Endothelial cell of umbilical vein (primary cell): ENCODE measurements around the gene ITGB1. TPM values are rescaled to one million over a fixed set of nuclear protein-coding genes. Genes with fewer than 3 reads are reported as not detected.

Experiments
- BruUV-seq: library from RNA; stranded (reverse); fragments of 400-500 nt; replicated peaks from 2 replicates; lab custom pipeline; 2021; lab: Mats Ljungman, UMichigan
- CTCF ChIA-PET: fragments of 300-600, 350-600 bp; sonication (Branson Sonifier 250); formaldehyde crosslinking; loops from one replicate; lab custom pipeline; 2021; ENCODE audit warnings: antibody characterized with exemption, inconsistent platforms; lab: Charles Lee
- POLR2A ChIA-PET: fragments of 300-600, 350-600 bp; sonication (Branson Sonifier 250); formaldehyde crosslinking; loops from one replicate; lab custom pipeline; 2021; ENCODE audit warnings: antibody characterized with exemption, inconsistent platforms; lab: Charles Lee
- DNase-seq: peaks from one replicate; pipeline ENCODE4 v3.0.0-alpha.2; 2011; ENCODE audit warnings: low read depth, low spot score
- FAIRE-seq: peaks from 2 replicates; lab custom pipeline; 2011; peaks lifted over from hg19 to GRCh38; lab: Jason Lieb, UNC
- H2AFZ ChIP-seq: 2 replicates; pipeline ENCODE4 v1.6.0; 2012; ENCODE audit warnings: low read depth, low read length, control low read depth, inconsistent platforms
- H3K27ac ChIP-seq: 2 replicates; pipeline ENCODE4 v1.5.1; 2011; ENCODE audit warnings: low read depth, mild to moderate bottlenecking, control low read depth, low read length, moderate library complexity; ENCODE audit not compliant: insufficient read depth
- H3K27me3 ChIP-seq, 2 experiments: 2 replicates each; pipeline versions ENCODE4 v1.6.0 to v1.6.1; 2011; ENCODE audit warnings: low read length in 2 of 2, mixed read lengths in 1 of 2; ENCODE audit not compliant: control insufficient read depth in 2 of 2, insufficient read depth in 2 of 2
- H3K36me3 ChIP-seq, 2 experiments: 2 replicates in 1 of 2; 3 replicates in 1 of 2; pipeline ENCODE4 v1.5.1; 2011; ENCODE audit warnings: low read length in 2 of 2, mild to moderate bottlenecking in 1 of 2, moderate library complexity in 1 of 2; ENCODE audit not compliant: control insufficient read depth in 2 of 2, insufficient read depth in 2 of 2; ENCODE audit errors: extremely low read depth in 1 of 2
- H3K4me1 ChIP-seq: 3 replicates; pipeline ENCODE4 v1.5.1; 2011; ENCODE audit warnings: mild to moderate bottlenecking, low read length; ENCODE audit not compliant: control insufficient read depth, insufficient read depth; ENCODE audit errors: extremely low read depth
- H3K4me2 ChIP-seq: 2 replicates; pipeline ENCODE4 v1.6.1; 2011; ENCODE audit warnings: low read length, control low read depth, mixed read lengths; ENCODE audit not compliant: insufficient read depth
- H3K4me3 ChIP-seq, 3 experiments: fragments of 200-600 bp in 1 of 3; sonication (generic), shearing (Covaris generic) in 1 of 3; replicated peaks in 1 of 3; 2 replicates each; pipeline ENCODE4 v1.5.1; 2011 to 2016; ENCODE audit warnings: control low read depth in 3 of 3, low read length in 3 of 3, mild to moderate bottlenecking in 2 of 3, inconsistent platforms in 1 of 3, low read depth in 1 of 3, moderate library complexity in 1 of 3; ENCODE audit not compliant: insufficient read depth in 1 of 3
- H3K79me2 ChIP-seq: 2 replicates; pipeline ENCODE4 v1.6.0; 2012; ENCODE audit warnings: low read length, inconsistent platforms; ENCODE audit not compliant: control insufficient read depth, insufficient read depth
- H3K9ac ChIP-seq: replicated peaks from 2 replicates; pipeline ENCODE3; 2011; ENCODE audit warnings: low read length, control low read depth; ENCODE audit not compliant: insufficient read depth; ENCODE audit errors: extremely low read depth
- H3K9me1 ChIP-seq: replicated peaks from 3 replicates; pipeline ENCODE4 v1.6.0; 2011; ENCODE audit warnings: mild to moderate bottlenecking, low read length; ENCODE audit not compliant: control insufficient read depth, insufficient read depth; ENCODE audit errors: extremely low read depth
- H3K9me3 ChIP-seq: replicated peaks from 2 replicates; pipeline ENCODE4 v1.5.1; 2012; ENCODE audit warnings: low read length, inconsistent platforms; ENCODE audit not compliant: control insufficient read depth, insufficient read depth
- H4K20me1 ChIP-seq: replicated peaks from 2 replicates; pipeline ENCODE3; 2011; ENCODE audit warnings: mild to moderate bottlenecking, low read length; ENCODE audit not compliant: control insufficient read depth, insufficient read depth; ENCODE audit errors: extremely low read depth
- CTCF ChIP-seq, 2 donors: IDR thresholded peaks; 1 replicate in 1 of 2; 2 replicates in 1 of 2; pipeline ENCODE4 v1.5.1; 2011; ENCODE audit warnings: low read length in 2 of 2, mild to moderate bottlenecking in 2 of 2, moderate library complexity in 2 of 2, control low read depth in 1 of 2, inconsistent platforms in 1 of 2, low read depth in 1 of 2; ENCODE audit not compliant: insufficient read depth in 1 of 2; ENCODE audit errors: extremely low read depth in 1 of 2
- EZH2 ChIP-seq: IDR thresholded peaks from 2 replicates; pipeline ENCODE4 v1.6.1; 2012; ENCODE audit warnings: borderline replicate concordance, low read depth, mild to moderate bottlenecking, moderate library complexity, low read length, inconsistent platforms; ENCODE audit not compliant: severe bottlenecking
- FOS ChIP-seq: IDR thresholded peaks from 2 replicates; pipeline ENCODE4 v1.6.1; 2011; ENCODE audit warnings: mild to moderate bottlenecking, low read length, moderate library complexity, borderline replicate concordance; ENCODE audit not compliant: insufficient read depth
- GATA2 ChIP-seq: IDR thresholded peaks from 2 replicates; pipeline ENCODE4 v1.7.0; 2011; ENCODE audit warnings: low read depth, mild to moderate bottlenecking, moderate library complexity, mixed read lengths, low read length; ENCODE audit not compliant: insufficient read length, insufficient read depth
- JUN ChIP-seq: IDR thresholded peaks from 2 replicates; pipeline ENCODE4 v1.6.1; 2011; ENCODE audit warnings: borderline replicate concordance, low read depth; ENCODE audit not compliant: insufficient read length, insufficient read depth
- MAX ChIP-seq: IDR thresholded peaks from 2 replicates; pipeline ENCODE4 v1.6.1; 2011; ENCODE audit not compliant: insufficient read depth, insufficient read length
- MYC ChIP-seq: IDR thresholded peaks from one replicate; pipeline ENCODE4 v1.6.1; 2011; ENCODE audit warnings: mild to moderate bottlenecking, low read depth, low read length
- POLR2A ChIP-seq: IDR thresholded peaks from 2 replicates; pipeline ENCODE4 v1.6.1; 2012; ENCODE audit warnings: low read depth, mild to moderate bottlenecking, control low read depth, low read length
- POLR2AphosphoS5 ChIP-seq: IDR thresholded peaks from 2 replicates; pipeline ENCODE4 v1.6.1; 2012; ENCODE audit warnings: low read depth, mild to moderate bottlenecking, control low read depth, low read length, moderate library complexity; ENCODE audit not compliant: insufficient read depth
- dilution Hi-C: fragments of 300-500 bp; cut with MboI; formaldehyde crosslinking; loops from one replicate; pipeline ENCODE4 v1.15.0; 2019; ENCODE audit warnings: low sequenced_read_pairs; ENCODE audit not compliant: extremely low pct_ligation_motif_present
- intact Hi-C: fragments of 100-400 bp; cut with micrococcal nuclease; formaldehyde crosslinking; loops from one replicate; pipeline ENCODE4 v1.10.0; 2022
- polyA plus RNA-seq, 4 experiments: library from polyadenylated mRNA; depleted of rRNA in 3 of 4; stranded (reverse) in 3 of 4; unstranded in 1 of 4; fragments of >200 nt; gene quantifications; 2 replicates each; pipeline versions ENCODE4 v1.2.1 to v1.2.3, GENCODE V29; 2011 to 2012; ENCODE audit warnings: missing spikeins in 1 of 4
- total RNA-seq: library from RNA; stranded (reverse); gene quantifications from 2 replicates; pipeline ENCODE4 v1.2.3, GENCODE V29; 2021

Gene ITGB1
- total and polyA plus RNA-seq, 2 donors (not counting 3 experiments of a cell fraction or from before 2014, with no cell fraction given), result 424 to 1,147 TPM

GRCh38 chr10:32955299-32955772 is 2.7 kb downstream of the ITGB1 start:
- Histone ChIP-seq H3K79me2 (peaks cover 94% of the 10 kb centered on the region), H3K9me3 (no peaks in the 10 kb centered on the region), H3K27ac (peak overlapping the region; percentile 13), H3K27me3 (no peaks in the 10 kb centered on the region), H3K9ac (peak overlapping the region; percentile 100), H4K20me1 (peaks cover 28% of the 10 kb centered on the region), H3K36me3 (no peaks in the 10 kb centered on the region), H3K4me1 (peaks cover 69% of the 10 kb centered on the region), H3K4me3 (peak overlapping the region; percentile 21 to 100 (median 99)), H2AFZ (no peak overlapping the region), H3K9me1 (no peaks in the 10 kb centered on the region), H3K4me2 (peak overlapping the region; percentile 99)
- DNase-seq, result peak; percentile 49
- TF ChIP-seq FOS (no peak), JUN (no peak)
- no peak for FAIRE-seq
- ChIA-PET POLR2A (interaction anchor here (0.9 to 2.3 kb wide), 3 partner anchors 24 to 30 kb away, joined by 3 to 21 read pairs (median 4); no protein-coding TSS in a partner anchor), CTCF (interaction anchor here (1.2 to 3.3 kb wide), 4 partner anchors 26 to 54 kb away, joined by 3 to 22 read pairs (median 5); no protein-coding TSS in a partner anchor)
- intact Hi-C loops, result loop anchor here (5.0 kb wide), 1 partner anchor 297 kb away; no protein-coding TSS in a partner anchor
- dilution Hi-C loops, result no loop called here
- BruUV-seq, result no TSS peak

DNA sequence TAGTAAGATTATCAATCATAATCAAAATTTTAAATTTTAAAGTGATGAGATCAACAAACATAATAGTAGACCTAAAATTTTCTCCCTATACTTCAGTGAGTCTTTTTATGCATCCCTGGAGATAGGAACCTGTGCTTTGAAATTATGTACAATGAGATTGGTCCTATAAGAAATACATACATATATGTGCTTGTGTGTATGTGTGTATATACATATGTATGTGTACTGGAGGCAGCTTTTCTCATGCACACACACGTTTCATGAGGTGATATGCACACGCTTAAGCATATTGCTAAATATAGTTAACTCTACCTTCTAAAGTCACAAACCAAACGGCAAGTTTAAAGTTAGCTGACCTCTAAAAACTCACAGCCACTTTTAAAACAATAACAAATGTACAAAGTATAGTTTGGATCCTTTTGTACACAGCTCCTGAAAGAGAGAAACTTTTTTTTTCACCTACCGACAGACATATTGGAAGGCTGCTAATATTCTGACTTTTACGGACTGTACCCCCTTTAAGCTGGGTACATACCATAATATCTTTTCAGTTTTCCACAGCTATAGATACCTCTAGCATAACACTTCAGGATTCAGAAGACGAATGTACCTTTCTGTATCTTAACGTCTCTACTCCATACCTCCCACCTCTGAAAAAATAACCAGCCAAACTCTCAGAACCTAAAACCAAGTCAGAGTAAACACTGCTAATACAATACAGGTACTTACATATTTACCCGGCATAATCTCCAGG is 3.3 kb downstream of the ITGB1 start:
- Histone ChIP-seq H2AFZ (no peak overlapping the region), H3K9me3 (no peaks in the 10 kb centered on the region), H3K4me1 (peaks cover 69% of the 10 kb centered on the region), H3K9ac (peak overlapping the region; percentile 100), H3K36me3 (no peaks in the 10 kb centered on the region), H3K27ac (peak overlapping the region; percentile 13), H3K4me2 (peak overlapping the region; percentile 99), H4K20me1 (peaks cover 34% of the 10 kb centered on the region), H3K9me1 (no peaks in the 10 kb centered on the region), H3K27me3 (no peaks in the 10 kb centered on the region), H3K4me3 (peak overlapping the region; percentile 21 to 100 (median 99)), H3K79me2 (peaks cover 94% of the 10 kb centered on the region)
- dilution Hi-C loops, result no loop called here
- TF ChIP-seq FOS, result no peak
- TF ChIP-seq POLR2AphosphoS5, result no peak
- no peak for TF ChIP-seq POLR2A
- TF ChIP-seq MYC, result no peak
- TF ChIP-seq JUN, result no peak
- no peak for TF ChIP-seq GATA2
- no peak for TF ChIP-seq CTCF (IDR thresholded peaks at IDR 0.05; ENCODE audit: extremely low read depth in 1 of 2, insufficient read depth in 1 of 2, low read depth in 1 of 2, low read length in 2 of 2)
- TF ChIP-seq EZH2, result no peak
- TF ChIP-seq MAX, result no peak
- ChIA-PET POLR2A (interaction anchor here (0.9 to 2.3 kb wide), 4 partner anchors 7 to 31 kb away, joined by 3 to 21 read pairs (median 4); no protein-coding TSS in a partner anchor), CTCF (interaction anchor here (1.1 to 3.3 kb wide), 7 partner anchors 16 to 54 kb away, joined by 3 to 22 read pairs (median 4); no protein-coding TSS in a partner anchor)
- intact Hi-C loops, result loop anchor here (5.0 kb wide), 1 partner anchor 298 kb away; no protein-coding TSS in a partner anchor
- no TSS peak for BruUV-seq
- FAIRE-seq (no peak), DNase-seq (no peak)
